B cell (primary cell): Measurements from ENCODE around the gene IPO4.

Experiments
- CTCF ChIP-seq: fragments of 200-600 bp; IDR thresholded peaks from one replicate; pipeline ENCODE4 v1.8.0; 2022; ENCODE audit warnings: antibody characterized with exemption, mild to moderate bottlenecking
- EZH2 ChIP-seq: IDR thresholded peaks from 2 replicates; pipeline ENCODE4 v1.6.1; 2012; ENCODE audit warnings: borderline replicate concordance, low read depth, mild to moderate bottlenecking, moderate library complexity, low read length; ENCODE audit not compliant: insufficient read depth, poor library complexity, severe bottlenecking

DNA sequence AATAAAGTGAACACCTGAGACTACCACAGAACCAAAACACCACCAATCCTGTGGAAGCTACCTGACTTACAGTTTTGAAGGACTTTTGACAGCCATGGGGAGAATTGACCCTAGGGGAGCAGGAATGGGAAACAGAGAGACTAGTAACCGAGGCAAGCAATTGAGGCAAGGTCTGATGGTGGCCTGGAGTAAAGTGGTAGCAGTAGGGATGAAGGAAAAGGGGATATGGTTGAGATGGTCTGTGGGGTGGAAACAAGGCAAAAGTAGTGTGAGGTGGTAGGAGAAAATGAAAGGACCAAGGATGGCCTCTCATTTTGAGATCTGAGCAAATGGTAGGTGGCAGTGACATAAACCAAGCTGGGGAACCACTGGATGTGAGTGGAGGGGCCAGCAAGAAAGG lies 31.8 kb downstream of the IPO4 start:
- TF ChIP-seq EZH2 (no peak), CTCF (no peak)
